GM18526 (cell line): ENCODE data around the gene NOL3.

Experiments used
- POLR2A ChIP-seq: IDR thresholded peaks from 3 replicates; pipeline ENCODE4 v1.6.1; 2011; ENCODE audit not compliant: insufficient read length; ENCODE audit errors: extremely low read depth

NOL3 gene

GRCh38 chr16:67188798-67189197 is 18.5 kb downstream of the NOL3 start:
- no peak for TF ChIP-seq POLR2A

- no peak for TF ChIP-seq POLR2A
These were observed 19.7 kb downstream of the NOL3 start, which contains the start of gene EXOC3L1 for GRCh38 chr16:67190041-67190440. Gene EXOC3L1 (minus strand): TSS chr16:67190136. CDS start chr16:67189676, 460 bp downstream.

GRCh38 chr16:67190448-67191399 is 20.4 kb downstream of the NOL3 start:
- no peak for TF ChIP-seq POLR2A

- no peak for TF ChIP-seq POLR2A
These were observed 21.2 kb downstream of the NOL3 start for GRCh38 chr16:67191411-67191994.

- peak; percentile 80 for TF ChIP-seq POLR2A
These were observed 21.8 kb downstream of the NOL3 start, which contains the start of gene E2F4 for GRCh38 chr16:67191995-67192681. Gene E2F4 (plus strand): TSS chr16:67192155. CDS start chr16:67192228, 73 bp downstream.

GRCh38 chr16:67192781-67193361 is 22.5 kb downstream of the NOL3 start:
- no peak for TF ChIP-seq POLR2A

GRCh38 chr16:67193536-67193935 is 23.2 kb downstream of the NOL3 start:
- TF ChIP-seq POLR2A, result no peak

GRCh38 chr16:67194260-67194659 is 23.9 kb downstream of the NOL3 start:
- TF ChIP-seq POLR2A, result no peak

- no peak for TF ChIP-seq POLR2A
These were observed 25.3 kb downstream of the NOL3 start for GRCh38 chr16:67195676-67196075.

GRCh38 chr16:67196881-67197280 is 26.5 kb downstream of the NOL3 start:
- TF ChIP-seq POLR2A, result no peak

GRCh38 chr16:67197704-67198103 is 27.4 kb downstream of the NOL3 start:
- no peak for TF ChIP-seq POLR2A

GRCh38 chr16:67198238-67198734 is 27.9 kb downstream of the NOL3 start:
- no peak for TF ChIP-seq POLR2A

GRCh38 chr16:67199011-67199807 is 28.9 kb downstream of the NOL3 start, which contains the start of gene ELMO3:
Gene ELMO3 (plus strand): TSS chr16:67199131. CDS start chr16:67199327, 196 bp downstream.
- no peak for TF ChIP-seq POLR2A

- no peak for TF ChIP-seq POLR2A
These were observed 29.5 kb downstream of the NOL3 start for GRCh38 chr16:67199808-67200198.
